CD1c-positive myeloid dendritic cell (primary cell): ENCODE measurements around the gene PRELID3B.
A peak's percentile ranks its signal among the peaks of the same experiment; 100 is the strongest.
"Not testable (repeated sequence)": the region's sequence is repeated elsewhere in the genome, so short reads cannot be mapped to it uniquely, and the experiment has no call there.

ENCODE experiments used
- DNase-seq: peaks from one replicate; pipeline ENCODE4 v3.0.0-alpha.2; 2016; ENCODE audit errors: extremely low spot score

Gene PRELID3B

DNA sequence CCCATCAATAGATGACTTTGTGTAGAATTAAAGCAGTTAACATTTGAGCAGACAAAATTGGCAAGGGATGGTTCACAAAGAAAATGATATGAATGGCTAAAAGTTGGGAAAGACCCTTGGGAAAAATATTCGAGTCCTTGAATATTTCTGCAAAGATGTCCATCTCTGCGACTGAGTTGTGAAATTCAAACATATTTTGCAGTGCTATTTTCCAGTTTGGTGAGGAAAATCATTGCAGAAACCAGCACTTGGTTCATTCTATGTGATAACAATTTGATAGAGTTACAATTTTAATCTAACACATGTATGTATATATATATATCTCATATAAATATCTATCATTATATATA, 6.1 kb upstream of the PRELID3B start:
- DNase-seq: no peak

DNA sequence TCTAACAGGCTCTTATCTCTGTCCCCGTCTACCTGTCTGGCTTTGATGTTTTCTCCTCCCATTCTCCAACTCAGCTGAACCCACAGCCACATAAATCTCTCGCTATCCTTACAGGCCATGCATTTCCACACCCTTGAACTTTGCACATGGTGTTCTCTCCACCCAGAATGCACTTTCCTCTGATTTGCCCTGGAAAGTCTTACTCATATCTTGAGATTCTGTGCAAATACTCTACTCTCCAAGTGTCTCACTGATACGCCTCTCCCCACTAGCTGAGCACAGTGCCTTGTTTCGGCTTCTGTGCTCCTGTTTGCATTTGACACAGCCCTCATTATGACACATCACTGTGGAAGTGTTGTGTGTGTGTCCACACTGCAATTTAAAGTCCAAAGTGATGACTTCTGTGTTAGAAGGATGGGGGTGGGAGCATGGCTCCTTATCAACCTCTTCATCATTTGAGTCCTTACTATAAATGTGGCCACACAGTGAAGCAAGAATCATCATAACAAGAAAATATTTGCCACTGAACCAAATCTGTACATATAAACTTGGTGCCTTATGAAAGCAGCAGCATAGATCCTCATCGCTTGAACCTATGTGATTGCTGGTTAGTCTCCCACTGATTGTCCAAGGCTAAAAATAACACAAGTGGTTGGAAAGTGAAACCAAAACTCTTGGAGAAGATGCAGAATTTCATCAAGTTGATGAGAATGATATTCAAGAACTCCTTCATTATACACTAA, 5.5 kb upstream of the PRELID3B start:
- no peak for DNase-seq

DNA sequence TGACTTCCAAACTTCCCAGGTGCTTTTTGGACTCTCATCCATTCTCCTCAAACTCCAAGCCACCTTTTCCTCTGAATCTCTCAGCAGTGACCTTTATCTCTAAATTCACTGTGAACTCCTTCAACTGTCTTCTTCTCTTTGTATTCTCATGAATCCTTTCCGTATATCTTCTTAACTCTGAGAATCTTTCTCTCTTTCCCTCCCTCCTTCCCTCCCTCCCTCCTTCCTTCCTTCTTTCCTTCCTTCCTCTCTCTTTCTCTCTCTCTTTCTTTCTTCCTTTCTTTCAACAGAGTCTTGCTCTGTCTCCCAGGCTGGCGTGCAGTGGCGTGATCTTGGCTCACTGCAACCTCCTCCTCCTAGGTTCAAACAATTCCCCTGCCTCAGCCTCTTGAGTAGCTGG, 4.3 kb upstream of the PRELID3B start:
- DNase-seq: no peak

DNA sequence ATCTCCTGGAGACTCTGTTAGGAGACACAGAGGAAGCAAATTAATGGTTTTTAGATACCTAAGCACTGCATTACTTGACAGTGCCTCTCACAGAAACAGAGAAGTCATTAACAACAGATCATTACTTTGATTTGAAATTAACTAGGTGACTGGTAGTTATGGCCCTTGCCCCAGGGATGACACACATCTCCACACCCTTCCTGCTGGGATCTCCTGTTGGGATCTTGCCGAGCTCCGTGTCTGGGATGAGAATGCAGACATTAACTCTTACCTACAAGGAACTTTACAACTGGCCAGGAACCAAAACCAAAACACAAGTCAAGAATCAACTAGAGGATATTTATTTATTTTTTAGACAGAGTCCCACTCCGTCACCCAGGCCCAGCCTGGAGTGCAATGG, 2.2 kb upstream of the PRELID3B start:
- DNase-seq: no peak

DNA sequence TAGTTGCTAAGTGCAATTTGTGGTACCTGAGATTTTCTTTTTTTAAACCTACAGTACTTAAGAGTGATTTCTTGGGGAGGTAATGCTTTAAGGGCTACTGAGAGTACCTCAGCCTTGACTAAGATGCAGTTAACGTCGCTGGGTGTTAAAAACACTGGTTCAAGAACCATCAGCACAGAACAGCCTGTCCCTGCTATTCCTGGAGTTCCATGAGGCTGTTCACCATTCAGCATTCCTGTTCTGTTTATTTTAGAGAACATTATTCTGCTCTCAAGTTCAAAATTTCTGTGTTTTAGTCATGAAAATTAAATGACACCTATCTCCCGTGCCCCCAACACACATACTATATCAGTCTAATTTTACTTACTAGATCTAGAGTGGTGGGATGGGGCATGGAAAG, 1.7 kb upstream of the PRELID3B start:
- DNase-seq: no peak

GRCh38 chr20:59043698-59044097, 1.1 kb upstream of the PRELID3B start:
- DNase-seq: no peak

DNA sequence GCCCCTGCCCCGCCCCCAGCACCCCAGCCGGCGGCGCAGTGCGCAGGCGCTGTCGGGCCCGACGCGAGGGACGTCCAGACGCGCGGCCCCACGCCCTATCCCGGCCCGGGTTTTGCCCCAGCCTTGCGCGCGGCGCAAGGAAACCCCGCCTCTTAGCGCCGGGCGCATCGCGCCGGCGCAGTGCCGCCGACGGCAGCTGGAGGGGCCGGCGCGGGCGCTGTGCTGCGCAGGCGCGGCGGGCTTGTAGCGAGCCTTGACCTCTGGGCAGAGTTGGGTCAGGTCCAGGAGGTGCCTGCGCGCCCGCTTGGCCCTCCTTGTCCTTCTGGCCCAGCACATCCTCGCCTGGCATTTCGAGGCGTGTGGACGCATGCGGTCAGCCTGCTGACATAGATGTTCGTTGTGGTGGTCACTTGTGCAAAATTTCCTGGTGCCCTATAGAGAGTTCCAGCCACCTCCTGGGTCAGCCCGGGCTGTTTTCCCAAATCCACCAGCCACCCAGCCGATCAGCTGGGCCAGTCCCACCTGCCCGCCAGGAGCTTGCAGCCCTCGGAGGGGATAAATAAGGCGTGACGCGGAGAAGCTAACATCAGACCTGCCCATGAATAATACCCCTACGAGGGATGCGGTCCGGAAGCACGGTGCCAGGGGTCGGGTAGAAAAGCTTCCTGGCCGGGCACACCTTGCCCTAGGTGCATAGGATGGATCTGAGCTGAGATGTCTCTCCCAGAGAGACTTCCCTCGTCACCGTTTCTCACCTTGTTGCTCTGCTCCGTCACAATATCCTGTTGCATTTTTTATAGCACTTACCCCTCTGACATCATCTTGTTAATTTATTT, 428 bp upstream of the PRELID3B start:
- DNase-seq: peak; percentile 98

DNA sequence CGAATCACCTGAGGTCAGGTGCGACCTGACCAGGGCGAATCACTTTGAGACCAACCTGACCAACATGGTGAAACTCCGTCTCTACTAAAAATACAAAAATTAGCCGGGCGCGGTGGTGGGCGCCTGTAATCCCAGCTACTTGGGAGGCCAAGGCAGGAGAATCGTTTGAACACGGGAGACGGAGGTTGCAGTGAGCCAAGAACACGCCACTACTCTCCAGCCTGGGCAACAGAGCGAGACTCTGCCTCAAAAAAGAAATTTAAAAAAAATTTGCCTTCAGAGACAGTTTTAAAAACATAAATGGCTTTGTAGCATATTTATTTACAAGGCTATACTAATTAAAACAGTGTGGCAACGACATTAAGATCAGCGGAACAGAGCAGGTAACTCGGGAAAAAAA, 1.1 kb downstream of the PRELID3B start:
- not testable (repeated sequence) for DNase-seq

GRCh38 chr20:59040667-59041066, 1.9 kb downstream of the PRELID3B start:
- DNase-seq: no peak

DNA sequence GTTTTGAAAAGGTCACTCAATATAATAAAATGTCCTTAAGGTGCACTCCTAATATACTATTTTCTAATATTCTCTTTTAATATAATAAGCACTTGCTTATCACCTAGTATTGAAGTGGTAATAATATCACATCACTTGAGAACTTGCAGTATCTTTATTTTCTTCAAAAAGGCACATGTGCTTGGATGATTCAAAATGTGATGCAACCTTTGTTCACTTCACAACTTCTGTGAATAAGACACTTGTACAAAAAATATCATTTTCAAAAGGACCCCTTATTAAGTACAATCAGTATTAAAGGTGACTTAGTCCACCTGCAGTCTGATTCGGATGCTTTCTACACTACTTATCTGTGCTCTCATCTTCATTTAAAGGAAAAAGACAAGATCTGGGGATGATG, 3.4 kb downstream of the PRELID3B start:
- DNase-seq: no peak

DNA sequence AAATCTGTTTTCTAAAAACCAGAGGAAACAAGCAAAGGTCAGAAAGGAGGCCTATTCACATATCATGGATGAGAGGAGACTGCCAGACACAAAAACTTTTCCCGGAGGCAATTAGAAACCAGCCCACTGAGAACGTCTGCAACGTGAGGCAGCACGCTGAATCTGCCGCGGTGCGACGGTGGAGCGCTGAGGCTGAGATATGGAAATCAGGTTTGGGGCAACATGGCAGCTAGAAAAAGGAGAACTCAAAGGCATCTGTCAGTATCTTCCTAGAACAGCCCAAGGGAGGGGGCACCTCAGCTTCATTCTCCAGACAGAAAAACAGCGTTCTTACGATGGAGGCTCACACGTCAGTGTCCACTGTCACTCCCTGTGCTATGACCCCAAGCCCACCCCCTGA, 5.2 kb downstream of the PRELID3B start:
- no peak for DNase-seq

DNA sequence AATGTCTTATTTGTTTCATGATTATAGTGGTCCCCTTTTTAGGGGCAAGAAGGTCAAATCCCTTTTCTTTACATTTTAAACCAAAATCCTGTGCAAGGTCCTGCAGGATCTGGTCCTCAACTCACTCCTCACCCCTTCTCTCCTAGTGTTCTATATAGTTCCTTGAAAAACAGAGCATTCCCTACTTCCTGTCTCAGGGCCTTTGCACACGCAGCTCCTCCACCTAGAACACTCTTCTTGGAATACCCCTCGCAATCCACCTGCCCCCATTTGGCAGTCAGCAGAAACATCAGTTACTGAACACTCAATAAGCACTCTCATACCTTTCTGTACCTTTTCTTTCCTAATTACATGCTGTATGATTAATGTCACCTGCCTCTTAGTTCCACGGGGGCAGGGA, 7.2 kb downstream of the PRELID3B start:
- no peak for DNase-seq

GRCh38 chr20:59033616-59034165, 8.9 kb downstream of the PRELID3B start:
- DNase-seq: no peak

- DNase-seq: no peak
Measured at GRCh38 chr20:59033093-59033492, 9.5 kb downstream of the PRELID3B start.

DNA sequence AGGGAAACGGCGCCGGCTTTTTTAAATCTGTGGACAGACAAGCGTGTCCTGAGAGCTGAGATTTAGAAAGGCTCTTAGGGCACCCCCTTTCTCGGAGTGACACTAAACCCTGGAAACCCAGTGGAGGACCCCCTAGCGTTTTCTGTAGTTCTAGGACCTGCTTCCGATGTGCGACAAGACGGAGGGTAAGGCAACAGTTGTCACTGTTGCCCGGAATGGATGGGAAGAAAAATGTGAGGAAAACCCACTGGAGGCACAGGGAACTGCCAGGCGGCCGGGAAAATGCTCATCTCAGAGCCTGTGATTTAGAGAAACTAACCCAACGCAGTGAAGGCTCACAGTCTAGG, 9.9 kb downstream of the PRELID3B start:
- DNase-seq: no peak

- peak; percentile 98 for DNase-seq
Measured at GRCh38 chr20:59032023-59032712, 10.4 kb downstream of the PRELID3B start, which contains the start of gene ATP5F1E. Gene ATP5F1E, minus strand, starts transcription at chr20:59032335. Its CDS starts 84 bp downstream, at chr20:59032251.

DNA sequence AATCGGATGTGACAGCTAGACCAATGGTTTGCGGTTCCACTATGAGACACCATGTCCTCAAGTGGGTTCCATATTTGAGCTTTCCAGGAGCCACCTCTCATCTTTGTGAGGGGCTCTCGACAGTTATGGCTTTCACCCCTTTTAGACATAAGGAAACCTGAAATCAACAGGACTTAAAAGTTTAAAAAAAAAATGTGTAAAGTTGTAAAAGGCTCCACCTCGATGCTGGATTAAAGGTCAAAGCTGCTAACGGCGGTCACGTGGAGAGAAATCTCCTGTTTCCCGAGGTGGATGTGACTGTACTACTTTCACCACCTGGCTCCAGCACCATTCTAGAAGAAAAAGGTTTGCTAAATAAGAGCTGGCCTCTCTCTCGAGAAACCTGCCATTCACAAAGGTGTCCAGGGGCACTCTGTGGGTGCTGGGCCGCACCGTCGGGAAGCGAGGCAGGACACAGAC, 11.0 kb downstream of the PRELID3B start:
- no peak for DNase-seq

DNA sequence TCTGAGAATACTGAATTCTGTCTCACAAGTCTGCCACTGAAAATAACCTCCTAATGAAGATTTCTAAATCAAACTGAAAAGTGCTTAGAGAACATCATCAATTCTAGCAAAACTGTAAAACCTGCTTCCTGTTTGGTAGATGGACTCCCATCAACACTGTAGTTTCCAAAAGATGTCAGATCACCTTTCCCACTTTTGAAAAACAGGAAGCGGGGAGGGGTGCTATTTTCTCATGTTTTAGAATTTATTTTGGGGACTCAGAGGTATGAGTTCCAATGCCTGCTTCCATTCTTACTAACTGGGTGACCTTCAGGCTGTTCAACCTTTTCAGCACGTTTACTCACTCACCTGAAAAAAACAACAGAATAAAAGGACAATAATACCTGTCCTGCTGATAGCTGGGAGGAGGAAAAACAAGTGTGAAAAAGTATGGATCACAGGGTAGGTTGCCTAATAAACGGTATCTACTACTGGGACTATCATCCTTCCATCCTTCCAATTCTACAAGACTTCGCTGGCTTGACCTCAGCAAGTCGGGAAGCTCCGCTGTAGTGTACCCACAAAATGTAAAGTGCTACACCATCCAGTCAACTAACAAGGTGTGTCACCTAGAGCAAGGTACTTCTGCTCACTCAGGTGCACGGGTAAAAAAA, 11.5 kb downstream of the PRELID3B start:
- DNase-seq: peak; percentile 33

GRCh38 chr20:59028812-59029211, 13.8 kb downstream of the PRELID3B start:
- no peak for DNase-seq

- no peak for DNase-seq
Measured at GRCh38 chr20:59027741-59028320, 14.8 kb downstream of the PRELID3B start.
